Measurements from ENCODE around the gene PDZRN4.
A peak's percentile ranks its signal among the peaks of the same experiment; 100 is the strongest.
"Not testable (repeated sequence)": the region's sequence is repeated elsewhere in the genome, so short reads cannot be mapped to it uniquely, and the experiment has no call there.

Gene PDZRN4

DNA sequence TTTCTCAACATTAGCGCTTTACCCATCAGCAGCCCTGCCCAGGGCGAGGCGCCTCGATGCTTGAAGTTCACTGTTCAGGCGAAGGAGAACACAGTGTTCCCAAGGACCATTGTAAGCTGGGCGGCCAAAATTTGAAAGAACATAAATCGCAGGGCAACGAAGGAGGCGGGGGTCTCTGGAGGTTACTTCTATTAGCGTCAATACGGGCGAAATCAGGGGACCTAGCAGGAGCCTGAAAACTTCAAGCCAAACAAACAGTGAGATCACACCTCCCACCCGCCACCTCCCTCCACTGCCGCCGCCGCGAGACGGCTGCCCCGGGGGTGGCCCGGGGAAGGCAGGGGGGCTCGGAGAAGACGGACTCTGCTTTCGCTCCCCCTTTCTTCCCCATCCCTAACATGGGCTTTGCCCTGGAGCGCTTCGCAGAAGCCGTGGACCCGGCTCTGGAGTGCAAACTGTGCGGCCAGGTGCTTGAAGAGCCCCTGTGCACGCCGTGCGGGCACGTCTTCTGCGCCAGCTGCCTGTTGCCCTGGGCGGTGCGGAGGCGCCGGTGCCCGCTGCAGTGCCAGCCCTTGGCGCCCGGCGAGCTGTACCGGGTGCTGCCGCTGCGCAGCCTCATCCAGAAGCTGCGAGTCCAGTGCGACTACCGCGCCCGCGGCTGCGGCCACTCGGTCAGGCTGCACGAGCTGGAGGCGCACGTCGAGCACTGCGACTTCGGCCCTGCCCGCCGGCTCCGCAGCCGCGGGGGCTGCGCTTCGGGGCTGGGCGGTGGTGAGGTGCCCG, at the start of gene PDZRN4:
TSS of gene PDZRN4 (plus strand) at position 263 of the 783 bp plus-strand sequence.
- DNase-seq = no peak

DNA sequence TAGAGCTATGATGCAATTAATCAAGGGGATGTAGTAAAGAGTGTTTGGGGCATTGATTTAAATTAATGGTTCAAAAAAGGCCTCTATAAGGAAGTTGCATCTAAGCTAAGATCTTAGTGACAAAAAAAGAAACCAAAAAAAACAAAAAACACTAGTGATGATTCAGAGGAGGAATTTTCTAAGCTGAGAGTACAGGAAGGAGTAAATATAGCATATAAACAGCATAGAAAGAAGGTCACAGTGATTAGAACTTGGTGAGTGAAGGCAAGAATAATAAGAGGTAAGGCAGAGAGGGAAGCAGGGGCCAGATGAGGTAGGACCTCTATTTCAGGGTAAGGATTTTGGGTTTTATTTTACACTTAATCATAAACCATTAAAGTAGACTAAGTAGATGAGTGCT, 48.0 kb upstream of the PDZRN4 start:
- DNase-seq = no peak

DNA sequence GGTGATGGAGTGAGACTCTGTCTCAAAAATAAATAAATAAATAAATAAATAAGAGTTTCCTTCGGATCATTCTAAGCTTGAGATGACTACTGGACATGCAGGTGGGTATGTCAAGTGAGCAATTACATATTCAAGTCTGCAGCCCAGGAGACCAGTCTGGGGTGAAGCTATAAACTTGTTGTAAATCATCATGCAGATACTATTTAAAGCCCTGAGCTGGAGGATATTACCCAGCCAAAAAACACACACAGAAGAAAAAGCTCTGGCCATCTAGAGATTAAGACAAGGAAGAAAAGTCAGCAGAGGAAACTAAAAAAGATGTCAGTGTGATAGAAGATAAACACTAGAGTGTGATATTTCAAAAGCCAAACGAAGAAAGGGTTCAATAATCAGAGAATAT, 47.0 kb upstream of the PDZRN4 start:
- no peak for DNase-seq

DNA sequence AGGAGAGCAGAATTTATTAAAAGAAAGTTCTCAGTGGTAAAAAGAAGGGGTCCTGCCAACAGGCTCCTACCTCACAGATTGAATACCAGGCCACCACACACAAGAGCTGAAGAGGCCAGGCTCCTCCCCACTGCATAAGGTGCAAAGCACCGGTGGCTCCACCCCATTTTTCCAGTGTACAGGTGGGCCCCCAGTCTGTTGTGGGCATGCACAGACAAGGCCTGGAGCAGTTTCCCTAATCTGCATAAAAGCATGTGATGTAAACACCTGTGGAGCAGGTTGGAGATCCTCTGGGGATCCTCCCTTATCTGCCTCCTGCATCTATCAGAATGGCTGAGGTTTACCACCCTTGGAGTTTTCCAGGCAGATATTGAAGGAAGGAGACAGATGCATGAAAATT, 45.7 kb upstream of the PDZRN4 start:
- no peak for DNase-seq

DNA sequence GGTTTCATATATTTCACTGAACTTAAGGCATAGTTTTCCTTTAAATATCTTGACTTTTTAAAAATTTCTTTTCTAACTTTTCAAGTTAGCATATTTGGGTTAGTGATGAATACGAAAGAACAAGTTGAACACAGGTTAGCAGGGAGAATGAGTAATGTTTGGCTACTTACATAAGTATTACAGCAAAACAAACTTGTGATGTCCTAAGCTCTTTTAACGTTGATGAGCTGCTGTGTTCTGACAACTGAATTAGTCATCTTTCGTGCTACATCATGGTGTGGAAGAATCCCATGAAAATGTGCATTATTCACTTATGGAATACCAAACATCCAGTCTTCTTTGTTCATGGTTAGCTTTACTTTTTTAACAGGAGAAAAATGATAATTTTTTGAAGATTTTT, 36.3 kb upstream of the PDZRN4 start:
- no peak for DNase-seq

DNA sequence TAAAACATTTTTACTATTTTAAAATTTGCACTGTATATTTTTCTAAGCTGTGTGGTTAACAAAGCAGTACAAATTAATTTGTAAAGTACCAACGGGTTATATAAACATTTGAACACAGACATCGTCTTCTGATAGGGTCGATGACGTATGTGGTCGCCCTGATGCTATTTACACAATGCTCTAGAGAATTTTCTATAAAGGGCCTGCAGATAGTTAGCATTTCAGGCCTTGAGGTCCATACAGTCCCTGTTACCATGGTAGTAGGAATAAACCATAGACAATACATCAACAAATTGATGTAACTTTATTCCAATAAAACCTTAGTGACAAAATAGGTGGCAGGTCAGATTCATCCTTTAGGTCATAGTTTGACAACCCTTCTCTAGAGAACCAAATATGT, 25.7 kb upstream of the PDZRN4 start:
- DNase-seq = no peak

DNA sequence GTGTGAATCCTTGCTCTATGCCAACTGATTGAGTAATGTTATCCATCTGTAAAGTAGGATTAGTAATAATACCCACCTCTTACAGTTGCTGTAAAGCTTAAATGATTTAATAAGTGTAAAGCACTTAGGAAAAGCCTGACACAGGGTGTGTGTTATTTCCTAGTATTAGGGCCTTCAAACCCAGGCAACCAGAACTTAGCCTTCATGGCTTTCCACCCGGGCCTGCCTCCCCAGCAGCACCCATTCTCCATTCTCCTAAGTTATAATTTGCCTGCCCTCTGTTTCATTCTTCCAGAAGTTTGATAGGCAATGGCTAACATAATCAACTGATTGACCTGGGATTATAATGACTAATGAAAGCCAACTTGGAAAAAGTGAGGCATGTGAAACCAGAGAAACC, 20.4 kb upstream of the PDZRN4 start:
- DNase-seq = no peak

DNA sequence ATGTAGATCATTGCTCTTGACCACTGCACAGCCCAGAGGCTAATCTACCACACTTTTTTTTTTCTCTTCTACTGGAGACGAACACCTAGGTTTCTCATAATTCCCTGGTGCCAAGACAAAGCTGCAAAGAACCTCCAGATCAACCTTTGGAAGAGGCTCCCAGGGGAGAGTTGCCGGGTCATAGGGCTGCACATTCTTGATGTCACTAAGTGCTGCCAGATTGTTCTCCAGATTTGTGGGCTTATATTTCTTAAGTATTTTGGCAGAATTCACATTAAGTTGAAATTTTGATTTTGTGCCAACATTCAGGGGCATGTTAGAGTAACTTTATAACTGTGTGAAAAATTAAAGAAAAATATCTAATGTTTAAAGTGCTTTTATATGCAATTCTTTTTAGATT, 13.5 kb upstream of the PDZRN4 start:
- DNase-seq = no peak

DNA sequence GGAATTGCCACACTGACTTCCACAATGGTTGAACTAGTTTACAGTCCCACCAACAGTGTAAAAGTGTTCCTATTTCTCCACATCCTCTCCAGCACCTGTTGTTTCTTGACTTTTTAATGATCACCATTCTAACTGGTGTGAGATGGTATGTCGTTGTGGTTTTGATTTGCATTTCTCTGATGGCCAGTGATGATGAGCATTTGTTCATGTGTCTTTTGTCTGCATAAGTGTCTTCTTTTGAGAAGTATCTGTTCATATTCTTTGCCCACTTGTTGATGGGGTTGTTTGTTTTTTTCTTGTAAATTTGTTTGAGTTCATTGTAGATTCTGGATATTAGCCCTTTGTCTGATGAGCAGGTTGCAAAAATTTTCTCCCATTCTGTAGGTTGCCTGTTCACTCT, 8.6 kb upstream of the PDZRN4 start:
- not testable (repeated sequence) for DNase-seq

DNA sequence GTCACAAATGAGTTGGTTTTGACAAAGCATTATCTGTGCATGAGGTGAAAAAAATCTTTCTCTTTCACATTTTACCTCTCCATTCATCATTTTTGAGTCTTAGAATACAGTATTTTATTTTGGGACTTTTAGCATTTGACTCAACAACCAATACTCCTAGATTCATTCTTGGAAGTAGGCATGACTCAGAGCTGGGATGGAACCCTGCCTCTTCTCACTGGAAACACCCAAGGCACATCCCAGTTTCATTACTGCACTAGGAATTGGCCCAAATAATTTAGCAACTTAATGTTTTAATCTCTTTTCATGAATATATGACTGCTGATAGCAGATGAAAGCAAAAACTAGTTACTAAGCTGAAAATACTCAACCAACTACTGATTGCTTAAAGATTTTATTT, 3.3 kb upstream of the PDZRN4 start:
- no peak for DNase-seq

DNA sequence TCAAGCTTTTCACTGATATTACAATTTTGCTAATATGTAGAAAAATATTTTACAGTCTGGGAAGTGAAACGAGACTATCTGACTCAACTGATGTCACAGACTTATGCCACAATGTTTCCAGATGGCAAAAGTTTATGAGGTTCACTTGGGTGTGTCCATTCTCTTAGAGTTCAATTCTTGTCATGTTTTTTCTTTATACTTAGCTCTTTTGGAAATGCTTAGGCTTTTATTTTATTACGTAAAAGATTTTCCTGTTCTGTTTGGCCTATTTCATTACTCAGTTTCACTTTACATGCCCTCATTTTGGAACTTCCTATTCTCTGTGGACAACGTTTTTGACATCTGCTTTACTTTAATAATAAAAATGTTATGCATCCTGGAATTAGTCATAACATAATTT, 2.1 kb upstream of the PDZRN4 start:
- no peak for DNase-seq

DNA sequence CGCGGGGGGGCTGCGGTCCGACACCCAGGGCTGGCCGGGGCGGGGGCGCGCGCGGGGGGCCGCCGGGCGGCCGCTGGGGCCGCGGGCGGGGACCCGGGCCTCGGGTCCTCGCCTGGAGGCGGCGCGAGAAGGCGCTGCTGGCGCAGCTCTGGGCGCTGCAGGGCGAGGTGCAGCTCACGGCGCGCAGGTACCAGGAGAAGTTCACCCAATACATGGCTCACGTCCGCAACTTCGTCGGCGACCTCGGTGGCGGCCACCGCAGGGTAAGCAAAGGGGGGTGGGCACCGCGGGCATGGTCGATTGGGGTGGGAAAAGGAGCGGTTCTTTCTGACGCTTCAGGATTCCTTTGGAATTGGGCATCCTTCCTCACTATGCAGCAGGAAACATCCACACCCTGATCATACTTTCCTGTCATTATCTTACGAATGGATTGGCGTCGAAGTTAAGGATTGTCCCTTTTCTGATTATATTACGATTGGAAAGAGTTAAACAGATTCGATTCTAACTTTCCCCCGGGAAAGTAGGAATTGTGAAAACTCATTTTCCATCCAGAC, 798 bp downstream of the PDZRN4 start:
- DNase-seq = no peak

DNA sequence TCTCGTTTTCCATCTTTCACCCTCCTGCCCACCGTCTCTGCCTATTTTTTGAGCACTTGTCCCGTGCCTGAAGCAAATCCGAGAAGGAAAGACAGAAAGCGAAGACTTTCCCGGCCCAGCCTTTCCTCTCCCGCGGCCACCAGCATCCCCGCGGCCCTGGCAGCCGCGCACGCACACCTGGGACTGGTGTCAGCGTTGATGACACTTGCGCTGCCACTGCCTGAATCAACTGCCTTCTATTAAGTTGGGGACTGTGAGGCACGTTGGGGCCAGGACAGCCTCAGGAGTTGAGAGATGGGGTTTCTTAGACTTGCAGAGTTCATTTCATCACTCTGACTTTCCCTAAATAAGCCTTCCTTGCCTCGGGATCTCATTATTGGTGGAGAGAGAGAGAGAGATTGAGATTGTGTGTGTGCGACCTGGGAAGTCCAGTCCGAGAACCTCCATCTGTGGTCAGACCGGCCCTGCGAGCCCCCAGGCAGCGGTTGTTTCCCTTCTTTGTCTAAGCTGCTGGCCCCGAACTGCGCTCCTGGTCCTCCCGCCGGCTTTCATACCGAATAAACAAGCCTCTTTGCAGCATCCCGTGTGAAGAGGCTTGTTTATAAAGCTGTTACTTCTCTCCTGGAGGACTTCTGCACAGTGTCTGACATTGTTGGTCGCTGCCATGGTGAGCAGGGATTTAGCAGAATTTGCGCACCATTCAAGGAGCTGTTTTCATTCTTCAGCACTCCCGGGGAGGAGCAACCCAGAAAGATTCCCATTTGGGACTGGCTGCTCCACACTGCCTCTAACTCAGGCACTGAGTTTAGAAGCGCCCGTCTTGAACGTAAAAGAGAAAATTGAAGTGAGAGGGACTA, 1.5 kb downstream of the PDZRN4 start:
- DNase-seq = no peak

DNA sequence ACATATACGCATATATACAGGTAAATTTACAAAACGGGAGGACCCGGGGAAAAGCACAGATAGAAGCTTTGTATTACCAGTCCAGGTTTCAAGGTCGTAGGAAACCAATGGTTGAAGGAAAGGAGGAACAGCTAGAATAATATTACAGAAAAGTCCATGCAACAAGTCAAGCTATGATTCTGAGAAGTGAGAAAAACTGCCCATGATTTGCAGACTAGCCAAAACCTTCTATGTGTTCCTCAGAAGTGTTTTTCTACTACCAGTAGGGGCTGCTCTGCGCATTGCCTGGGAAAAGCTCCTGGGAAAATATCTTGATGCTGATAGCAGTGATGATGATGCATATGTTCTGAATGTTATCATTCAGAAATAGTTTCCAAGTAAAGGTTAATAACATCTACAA, 2.2 kb downstream of the PDZRN4 start:
- DNase-seq = peak; percentile 11

DNA sequence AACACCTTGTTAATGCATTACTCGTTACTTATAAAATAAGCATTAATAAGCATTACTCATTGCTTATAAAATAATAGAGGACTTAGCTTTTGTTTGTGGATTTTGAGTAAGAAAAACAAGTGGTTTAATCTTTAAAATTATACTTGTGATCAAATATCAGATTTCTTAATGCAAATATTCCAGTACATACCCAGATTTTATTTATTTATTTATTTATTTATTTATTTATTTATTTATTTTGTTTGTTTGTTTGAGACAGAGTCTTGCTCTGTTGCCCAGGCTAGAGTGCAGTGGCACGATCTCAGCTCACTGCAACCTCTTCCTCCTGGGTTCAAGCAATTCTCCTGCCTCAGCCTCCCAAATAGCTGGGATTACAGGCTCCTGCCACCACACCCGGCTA, 3.4 kb downstream of the PDZRN4 start:
- DNase-seq = not testable (repeated sequence)

DNA sequence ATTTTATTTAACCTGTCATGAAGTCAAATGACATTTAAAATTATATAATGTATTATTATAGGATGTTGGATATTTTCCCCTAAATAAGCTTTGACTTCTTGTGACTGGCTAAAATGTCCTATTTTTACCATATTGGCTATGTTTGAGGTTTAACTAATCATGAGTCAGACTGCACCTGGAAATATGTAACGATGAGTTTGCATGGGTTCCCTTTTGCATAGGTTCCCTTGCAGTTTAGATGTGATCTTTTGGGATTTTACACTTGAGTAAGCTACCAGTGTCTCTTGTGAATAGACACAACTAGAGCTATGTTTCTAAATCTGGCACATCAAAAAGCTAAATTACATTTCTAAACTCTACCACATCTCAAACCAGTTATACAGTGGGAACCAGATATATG, 5.2 kb downstream of the PDZRN4 start:
- no peak for DNase-seq

DNA sequence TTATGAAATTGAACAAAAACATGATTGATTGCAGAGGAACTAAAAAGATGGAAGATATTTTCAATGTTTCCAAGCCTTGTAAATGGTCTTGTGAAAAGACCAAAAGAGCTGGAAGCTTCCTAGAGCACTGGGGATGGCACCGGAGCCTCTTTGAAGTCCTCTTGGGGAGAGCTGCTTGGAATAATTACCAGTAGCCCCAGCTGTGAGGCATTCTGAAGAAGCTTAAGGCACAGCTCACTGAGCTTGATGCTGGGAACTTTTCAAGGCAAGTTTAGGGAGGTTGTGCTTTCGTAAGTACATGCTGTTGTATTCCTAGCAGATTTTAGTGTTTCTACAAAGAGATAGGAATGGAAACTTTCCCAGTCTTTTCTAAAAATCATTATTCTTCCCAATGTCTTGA, 13.9 kb downstream of the PDZRN4 start:
- no peak for DNase-seq

DNA sequence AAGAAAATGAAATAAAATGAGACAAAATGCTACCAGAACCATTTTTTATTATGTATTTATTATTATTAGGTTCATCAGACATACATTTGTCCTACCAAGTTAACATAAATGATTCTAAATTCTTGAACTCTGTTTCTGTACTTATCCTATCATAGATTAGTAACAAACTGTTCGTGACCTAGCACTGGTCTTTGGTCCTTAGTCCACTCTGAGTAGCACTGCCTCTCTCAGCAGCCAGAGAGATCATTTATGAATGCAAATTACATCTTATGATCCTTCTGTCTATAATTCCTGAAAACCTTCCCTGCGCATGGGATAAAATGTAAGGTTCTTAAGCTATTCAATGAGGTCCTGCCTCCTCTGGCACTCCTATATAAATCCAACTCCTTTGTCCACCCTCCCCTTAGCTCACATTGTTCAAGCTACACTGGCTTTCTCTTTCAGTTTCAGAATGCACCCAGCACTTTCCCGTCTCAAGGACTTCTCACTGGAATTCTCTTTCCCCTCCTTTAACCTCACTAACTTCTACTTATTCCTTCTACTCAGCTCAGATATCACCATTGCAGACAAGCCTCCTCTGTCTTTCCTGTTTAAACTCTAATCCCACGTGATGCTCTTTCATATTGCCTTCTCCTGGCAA, 17.1 kb downstream of the PDZRN4 start:
- no peak for DNase-seq

DNA sequence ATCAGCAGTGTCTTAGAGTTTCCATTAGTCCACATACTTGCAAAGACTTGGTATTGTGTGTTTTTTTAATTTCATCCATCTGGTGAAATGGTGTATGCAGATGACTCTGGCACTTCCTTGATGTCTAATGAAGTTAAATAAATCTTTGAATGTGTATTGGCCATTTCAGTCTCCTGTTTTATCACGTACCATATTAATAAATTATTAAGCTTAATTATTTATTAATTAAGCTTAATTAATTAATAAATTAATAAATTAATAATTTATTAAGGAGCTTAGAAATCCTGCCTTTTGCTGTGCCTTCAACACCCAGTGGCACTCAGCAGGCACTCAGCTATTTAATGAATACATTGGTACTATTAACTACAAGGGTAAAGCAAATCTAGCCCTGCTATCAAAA, 18.2 kb downstream of the PDZRN4 start:
- no peak for DNase-seq

DNA sequence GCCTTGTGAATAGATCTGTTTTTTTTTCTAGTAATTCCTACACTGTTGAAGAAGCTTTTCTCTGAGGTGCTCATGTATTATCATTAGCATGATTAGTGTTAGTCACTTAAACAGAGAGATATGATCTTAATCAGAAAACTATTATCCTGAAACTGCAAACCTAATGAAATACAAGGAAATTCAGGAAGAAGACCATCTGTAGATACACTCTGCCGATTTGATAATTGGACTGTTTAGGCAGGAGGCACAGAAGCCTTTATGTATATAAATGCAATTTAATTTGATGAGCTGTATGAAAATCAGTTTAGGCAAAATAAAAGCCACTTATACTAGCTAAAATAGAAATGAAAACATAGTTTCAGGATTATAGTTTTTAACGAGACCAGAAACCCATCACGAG, 23.3 kb downstream of the PDZRN4 start:
- no peak for DNase-seq

DNA sequence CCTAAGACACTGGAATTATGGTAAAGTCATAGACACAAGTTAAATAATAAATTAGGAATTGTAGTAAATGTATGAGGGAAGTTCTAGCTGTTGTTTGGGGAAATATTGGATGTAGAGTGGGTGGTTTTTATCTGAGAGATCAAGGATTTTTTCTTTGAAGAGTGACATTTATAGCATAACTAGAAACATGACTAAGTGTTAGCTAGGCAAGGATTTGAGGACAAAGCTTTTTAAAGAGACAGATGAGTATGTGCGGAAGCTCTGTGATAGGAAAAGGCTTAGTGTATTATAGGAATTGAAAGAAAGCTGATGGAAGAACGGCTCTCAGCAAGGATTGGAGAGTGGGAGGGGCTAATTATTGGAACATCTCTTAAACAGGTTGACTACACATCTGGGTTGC, 24.5 kb downstream of the PDZRN4 start:
- DNase-seq = no peak

DNA sequence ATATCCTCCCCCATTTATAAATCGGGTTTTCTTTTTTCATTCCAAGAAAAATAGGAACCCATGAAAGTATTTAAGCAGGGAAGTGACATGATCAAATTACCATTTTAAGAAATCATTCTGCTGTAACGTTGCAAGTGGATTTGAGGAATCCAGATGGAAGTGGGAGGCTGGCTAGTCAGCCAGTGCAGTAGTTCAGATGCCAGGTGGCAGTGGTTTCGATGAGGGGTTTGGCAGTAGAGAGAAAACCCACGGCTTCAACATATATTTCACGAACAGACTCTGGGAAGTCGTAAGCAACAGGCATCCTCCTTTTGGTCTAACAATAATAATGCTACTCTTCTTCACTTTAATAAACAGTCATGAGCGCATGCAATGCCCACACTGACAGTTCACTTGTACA, 25.0 kb downstream of the PDZRN4 start:
- DNase-seq = no peak

DNA sequence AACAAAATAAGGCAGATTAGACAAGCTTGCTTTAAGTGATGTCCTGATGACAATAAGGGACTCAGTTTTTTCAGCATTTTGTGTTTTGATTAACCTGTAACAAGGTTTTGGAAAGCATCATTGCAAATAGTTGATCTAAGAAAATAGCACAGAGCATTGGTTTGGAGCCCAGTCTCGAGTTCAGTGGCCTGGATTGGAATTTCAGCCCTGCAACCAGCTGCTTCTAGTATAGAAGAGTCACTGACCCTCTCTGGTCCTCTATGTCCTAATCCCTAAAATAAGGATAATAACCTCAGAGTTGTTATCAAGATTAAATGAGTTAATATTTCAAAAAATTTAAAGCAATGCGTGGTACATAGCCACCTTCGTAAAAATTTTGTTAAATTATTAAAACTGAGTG, 25.5 kb downstream of the PDZRN4 start:
- no peak for DNase-seq

DNA sequence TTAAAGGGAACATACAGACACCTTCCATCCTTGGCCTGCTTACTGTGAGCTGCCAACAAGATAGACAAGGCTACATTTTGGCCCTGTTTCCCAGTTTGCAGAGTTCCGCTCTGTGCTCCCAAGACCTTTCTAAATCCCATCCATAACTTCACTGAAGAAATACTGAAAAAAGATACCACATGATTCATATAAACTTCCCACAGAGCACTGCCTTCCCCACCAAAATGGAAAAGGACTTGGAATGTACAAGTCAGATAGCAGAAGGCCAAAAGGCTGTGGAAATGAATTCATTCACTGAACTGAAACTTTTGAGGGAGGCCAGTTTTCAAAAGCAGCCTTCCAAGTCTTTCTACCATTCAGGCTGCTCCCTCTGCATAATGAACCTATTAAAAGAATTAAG, 29.6 kb downstream of the PDZRN4 start:
- DNase-seq = no peak

Measured in hematopoietic multipotent progenitor cell treated with erythropoietin and hydrocortisone succinate and interleukin-3 and kit ligand, for 8 days (in vitro differentiated cells).